WTC11 (cell line): ENCODE measurements around the gene MTA3. TPM values are rescaled to one million over a fixed set of nuclear protein-coding genes. Genes with fewer than 3 reads are reported as not detected.

ENCODE experiments used
- ATAC-seq: fragments of 200-7000 bp; cut with Tn5 transposase; 2 replicates; pipeline ENCODE4 v1.10.0; 2021; ENCODE audit warnings: mild to moderate bottlenecking, moderate library complexity
- CTCF ChIA-PET: fragments of 300-600 bp; sonication (Branson Sonifier 250); formaldehyde crosslinking; loops from one replicate; lab custom pipeline; 2021; ENCODE audit warnings: antibody characterized with exemption; lab: Charles Lee
- POLR2A ChIA-PET: fragments of 350-600 bp; sonication (Branson Sonifier 250); formaldehyde crosslinking; loops from one replicate; lab custom pipeline; 2021; ENCODE audit warnings: antibody characterized with exemption; lab: Charles Lee
- DNase-seq: peaks from one replicate; pipeline ENCODE4 v3.0.0; 2021; ENCODE audit warnings: low spot score
- H3K27ac Mint-ChIP-seq: 2 replicates; pipeline ENCODE4 v1.8.0; 2021; ENCODE audit warnings: mixed read lengths
- H3K27me3 Mint-ChIP-seq: 2 replicates; pipeline ENCODE4 v1.8.0; 2021; ENCODE audit warnings: low read depth, mild to moderate bottlenecking, moderate library complexity, mixed read lengths
- H3K36me3 Mint-ChIP-seq: 2 replicates; pipeline ENCODE4 v1.8.0; 2021; ENCODE audit warnings: mixed read lengths
- H3K4me1 Mint-ChIP-seq: 2 replicates; pipeline ENCODE4 v1.8.0; 2022; ENCODE audit warnings: mixed read lengths
- H3K4me3 Mint-ChIP-seq: 2 replicates; pipeline ENCODE4 v1.8.0; 2021; ENCODE audit warnings: mild to moderate bottlenecking, moderate library complexity, mixed read lengths
- H3K9me3 Mint-ChIP-seq: 2 replicates; pipeline ENCODE4 v1.8.0; 2021; ENCODE audit warnings: mixed read lengths
- ATF1 ChIP-seq: sonication (generic); formaldehyde crosslinking; IDR thresholded peaks from 2 replicates; pipeline ENCODE4 v1.8.1; 2023; ENCODE audit warnings: mild to moderate bottlenecking, moderate library complexity, missing genetic modification reagents
- CTCF ChIP-seq: fragments of 200-600 bp; IDR thresholded peaks from 2 replicates; pipeline ENCODE4 v1.8.0; 2022; ENCODE audit warnings: antibody characterized with exemption
- FOXK1 ChIP-seq: sonication (generic); formaldehyde crosslinking; IDR thresholded peaks from 2 replicates; pipeline ENCODE4 v1.8.0; 2022; ENCODE audit warnings: mild to moderate bottlenecking, moderate library complexity, missing genetic modification reagents
- GABPB1 ChIP-seq: sonication (generic); formaldehyde crosslinking; IDR thresholded peaks from 2 replicates; pipeline ENCODE4 v1.8.1; 2023; ENCODE audit warnings: mild to moderate bottlenecking, missing genetic modification reagents
- GRHL2 ChIP-seq: fragments of 250-450 bp; sonication (Bioruptor Pico); IDR thresholded peaks from 2 replicates; pipeline ENCODE4 v1.8.0; 2022; ENCODE audit warnings: mild to moderate bottlenecking, moderate library complexity; ENCODE audit not compliant: insufficient replicate concordance, severe bottlenecking
- IRF1 ChIP-seq: sonication (generic); formaldehyde crosslinking; IDR thresholded peaks from 2 replicates; pipeline ENCODE4 v1.8.0; 2023; ENCODE audit warnings: missing genetic modification reagents
- KAT7 ChIP-seq: sonication (generic); formaldehyde crosslinking; IDR thresholded peaks from 2 replicates; pipeline ENCODE4 v1.8.1; 2023; ENCODE audit warnings: missing genetic modification reagents, mild to moderate bottlenecking, borderline replicate concordance
- NFYB ChIP-seq: sonication (generic); formaldehyde crosslinking; conservative IDR thresholded peaks from 2 replicates; pipeline ENCODE4 v1.8.0; 2022; ENCODE audit warnings: low read depth, missing genetic modification reagents
- NR1H2 ChIP-seq: sonication (generic); formaldehyde crosslinking; IDR thresholded peaks from 2 replicates; pipeline ENCODE4 v1.9.0; 2021; ENCODE audit warnings: mild to moderate bottlenecking, moderate library complexity, missing genetic modification reagents
- PRDM15 ChIP-seq: sonication (generic); formaldehyde crosslinking; IDR thresholded peaks from 2 replicates; pipeline ENCODE4 v1.8.0; 2022; ENCODE audit warnings: missing genetic modification reagents
- RELA ChIP-seq: sonication (generic); formaldehyde crosslinking; IDR thresholded peaks from 2 replicates; pipeline ENCODE4 v1.8.1; 2022; ENCODE audit warnings: missing genetic modification reagents, mild to moderate bottlenecking, borderline replicate concordance
- TEAD4 ChIP-seq: sonication (generic); formaldehyde crosslinking; IDR thresholded peaks from 2 replicates; pipeline ENCODE4 v1.8.0; 2022; ENCODE audit warnings: mild to moderate bottlenecking, missing genetic modification reagents
- ZBTB21 ChIP-seq: sonication (generic); formaldehyde crosslinking; IDR thresholded peaks from 2 replicates; pipeline ENCODE4 v1.8.1; 2023; ENCODE audit warnings: mild to moderate bottlenecking, missing genetic modification reagents, borderline replicate concordance
- ZNF219 ChIP-seq: sonication (generic); formaldehyde crosslinking; IDR thresholded peaks from 2 replicates; pipeline ENCODE4 v1.8.0; 2023; ENCODE audit warnings: missing genetic modification reagents, mild to moderate bottlenecking, borderline replicate concordance
- ZNF232 ChIP-seq: sonication (generic); formaldehyde crosslinking; IDR thresholded peaks from 2 replicates; pipeline ENCODE4 v1.8.0; 2022; ENCODE audit warnings: mild to moderate bottlenecking, missing genetic modification reagents
- total RNA-seq: library from RNA; stranded (reverse); gene quantifications from 3 replicates; pipeline ENCODE4 v1.2.3, GENCODE V29; 2021
- TF ChIP-seq, protein P1 (sequence below): sonication (generic); formaldehyde crosslinking; IDR thresholded peaks from 2 replicates; pipeline ENCODE4 v1.8.1; 2023; ENCODE audit warnings: mild to moderate bottlenecking, missing genetic modification reagents
- TF ChIP-seq, protein P2 (sequence below): sonication (generic); formaldehyde crosslinking; IDR thresholded peaks from 2 replicates; pipeline ENCODE4 v1.8.1; 2023; ENCODE audit warnings: mild to moderate bottlenecking, missing genetic modification reagents, borderline replicate concordance
- TF ChIP-seq, protein P3 (sequence below): sonication (generic); formaldehyde crosslinking; IDR thresholded peaks from 2 replicates; pipeline ENCODE4 v1.8.1; 2022; ENCODE audit warnings: mild to moderate bottlenecking, moderate library complexity, missing genetic modification reagents

Gene MTA3
- total RNA-seq, 1 experiment from 2014 or later: 153 TPM

- TF ChIP-seq GRHL2 (CRISPR knock-in tag): no peak
- no peak for TF ChIP-seq FOXK1
- TF ChIP-seq TEAD4: no peak
- TF ChIP-seq, all 79 proteins: peak for 0
Observed at GRCh38 chr2:42756150-42756775, 187.8 kb downstream of the MTA3 start (continued).

- ChIA-PET CTCF (interaction anchor here (2.0 kb wide), 1 partner anchor 14 kb away, joined by 7 read pairs; no protein-coding TSS in a partner anchor), POLR2A (interaction anchor here (1.2 kb wide), 1 partner anchor 35 kb away, joined by 3 read pairs; the partner anchor contains the start of gene HAAO)
- Mint-ChIP-seq H3K9me3 (no peaks in the 10 kb centered on the region), H3K36me3 (no peaks in the 10 kb centered on the region), H3K4me3 (no peak overlapping the region)
- no peak for TF ChIP-seq ATF1
- TF ChIP-seq ZBTB21 (CRISPR knock-in tag): no peak
- TF ChIP-seq CTCF: no peak
- TF ChIP-seq ZNF219: no peak
- TF ChIP-seq, protein P1, sequence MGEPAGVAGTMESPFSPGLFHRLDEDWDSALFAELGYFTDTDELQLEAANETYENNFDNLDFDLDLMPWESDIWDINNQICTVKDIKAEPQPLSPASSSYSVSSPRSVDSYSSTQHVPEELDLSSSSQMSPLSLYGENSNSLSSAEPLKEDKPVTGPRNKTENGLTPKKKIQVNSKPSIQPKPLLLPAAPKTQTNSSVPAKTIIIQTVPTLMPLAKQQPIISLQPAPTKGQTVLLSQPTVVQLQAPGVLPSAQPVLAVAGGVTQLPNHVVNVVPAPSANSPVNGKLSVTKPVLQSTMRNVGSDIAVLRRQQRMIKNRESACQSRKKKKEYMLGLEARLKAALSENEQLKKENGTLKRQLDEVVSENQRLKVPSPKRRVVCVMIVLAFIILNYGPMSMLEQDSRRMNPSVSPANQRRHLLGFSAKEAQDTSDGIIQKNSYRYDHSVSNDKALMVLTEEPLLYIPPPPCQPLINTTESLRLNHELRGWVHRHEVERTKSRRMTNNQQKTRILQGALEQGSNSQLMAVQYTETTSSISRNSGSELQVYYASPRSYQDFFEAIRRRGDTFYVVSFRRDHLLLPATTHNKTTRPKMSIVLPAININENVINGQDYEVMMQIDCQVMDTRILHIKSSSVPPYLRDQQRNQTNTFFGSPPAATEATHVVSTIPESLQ (CRISPR knock-in tag): no peak
- TF ChIP-seq, protein P2, sequence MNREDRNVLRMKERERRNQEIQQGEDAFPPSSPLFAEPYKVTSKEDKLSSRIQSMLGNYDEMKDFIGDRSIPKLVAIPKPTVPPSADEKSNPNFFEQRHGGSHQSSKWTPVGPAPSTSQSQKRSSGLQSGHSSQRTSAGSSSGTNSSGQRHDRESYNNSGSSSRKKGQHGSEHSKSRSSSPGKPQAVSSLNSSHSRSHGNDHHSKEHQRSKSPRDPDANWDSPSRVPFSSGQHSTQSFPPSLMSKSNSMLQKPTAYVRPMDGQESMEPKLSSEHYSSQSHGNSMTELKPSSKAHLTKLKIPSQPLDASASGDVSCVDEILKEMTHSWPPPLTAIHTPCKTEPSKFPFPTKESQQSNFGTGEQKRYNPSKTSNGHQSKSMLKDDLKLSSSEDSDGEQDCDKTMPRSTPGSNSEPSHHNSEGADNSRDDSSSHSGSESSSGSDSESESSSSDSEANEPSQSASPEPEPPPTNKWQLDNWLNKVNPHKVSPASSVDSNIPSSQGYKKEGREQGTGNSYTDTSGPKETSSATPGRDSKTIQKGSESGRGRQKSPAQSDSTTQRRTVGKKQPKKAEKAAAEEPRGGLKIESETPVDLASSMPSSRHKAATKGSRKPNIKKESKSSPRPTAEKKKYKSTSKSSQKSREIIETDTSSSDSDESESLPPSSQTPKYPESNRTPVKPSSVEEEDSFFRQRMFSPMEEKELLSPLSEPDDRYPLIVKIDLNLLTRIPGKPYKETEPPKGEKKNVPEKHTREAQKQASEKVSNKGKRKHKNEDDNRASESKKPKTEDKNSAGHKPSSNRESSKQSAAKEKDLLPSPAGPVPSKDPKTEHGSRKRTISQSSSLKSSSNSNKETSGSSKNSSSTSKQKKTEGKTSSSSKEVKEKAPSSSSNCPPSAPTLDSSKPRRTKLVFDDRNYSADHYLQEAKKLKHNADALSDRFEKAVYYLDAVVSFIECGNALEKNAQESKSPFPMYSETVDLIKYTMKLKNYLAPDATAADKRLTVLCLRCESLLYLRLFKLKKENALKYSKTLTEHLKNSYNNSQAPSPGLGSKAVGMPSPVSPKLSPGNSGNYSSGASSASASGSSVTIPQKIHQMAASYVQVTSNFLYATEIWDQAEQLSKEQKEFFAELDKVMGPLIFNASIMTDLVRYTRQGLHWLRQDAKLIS: no peak
- TF ChIP-seq GRHL2 (CRISPR knock-in tag): no peak
- no peak for TF ChIP-seq GABPB1 (CRISPR knock-in tag)
- no peak for TF ChIP-seq KAT7 (CRISPR knock-in tag)
- no peak for TF ChIP-seq RELA
- TF ChIP-seq, all 79 proteins: peak for 0
- Mint-ChIP-seq H3K27ac (no peak overlapping the region), H3K27me3 (no peaks in the 10 kb centered on the region), H3K4me1 (peaks cover 11% of the 10 kb centered on the region)
- no peak for DNase-seq
- no peak for ATAC-seq
Observed at GRCh38 chr2:42756966-42757513, 188.6 kb downstream of the MTA3 start.

DNA sequence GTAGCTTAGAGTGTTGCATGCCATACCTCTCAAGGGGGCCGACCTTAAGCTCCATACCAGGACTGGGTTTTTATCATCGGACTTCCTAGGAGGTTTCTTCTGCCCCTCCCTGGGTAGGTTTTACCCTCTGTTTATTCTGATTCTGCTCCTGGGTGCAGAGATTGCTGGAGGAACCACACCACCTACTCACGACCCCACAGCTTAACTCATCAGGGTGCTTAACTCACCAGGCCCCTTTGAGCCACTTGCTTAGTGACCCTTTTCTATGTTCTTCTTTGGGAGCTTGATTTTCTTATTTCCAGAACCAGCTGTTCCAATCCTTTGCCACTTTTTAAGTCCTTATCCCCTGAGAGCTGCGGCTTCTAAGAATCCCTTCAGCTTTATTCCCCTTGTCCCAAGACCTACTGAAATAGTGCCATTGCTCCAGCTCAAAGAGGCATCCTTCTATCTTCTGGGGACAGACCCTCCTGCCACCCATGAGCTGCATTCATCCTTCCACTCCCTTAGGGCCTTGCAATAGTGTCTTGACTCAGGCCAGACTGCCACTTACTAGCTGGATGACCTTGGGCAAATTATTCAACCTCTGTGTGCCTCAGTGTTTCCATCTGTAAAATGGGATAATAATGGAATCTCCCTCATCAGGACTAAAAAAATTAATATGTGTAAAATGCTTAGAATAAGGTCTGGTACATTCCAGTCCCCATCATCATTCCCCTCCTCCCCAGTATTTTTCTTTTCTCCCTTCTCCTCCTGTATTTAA lies 189.7 kb downstream of the MTA3 start:
- ATAC-seq (no peak), DNase-seq (no peak)
- Mint-ChIP-seq H3K9me3 (no peaks in the 10 kb centered on the region), H3K27ac (no peak overlapping the region), H3K36me3 (no peaks in the 10 kb centered on the region; the same call in 1 of the 2 replicates), H3K27me3 (no peaks in the 10 kb centered on the region), H3K4me3 (no peak overlapping the region), H3K4me1 (peaks cover 11% of the 10 kb centered on the region)
- CTCF ChIA-PET: interaction anchor here (1.0 to 2.0 kb wide), 3 partner anchors 13 to 372 kb away, joined by 3 to 7 read pairs (median 5); no protein-coding TSS in a partner anchor
- POLR2A ChIA-PET: interaction anchor here (1.2 kb wide), 1 partner anchor 34 kb away, joined by 3 read pairs; the partner anchor contains the start of gene HAAO
- TF ChIP-seq ZNF232 (CRISPR knock-in tag) (no peak), NR1H2 (CRISPR knock-in tag) (no peak), NFYB (no peak), PRDM15 (CRISPR knock-in tag) (no peak), IRF1 (CRISPR knock-in tag) (no peak)
- TF ChIP-seq, protein P3, sequence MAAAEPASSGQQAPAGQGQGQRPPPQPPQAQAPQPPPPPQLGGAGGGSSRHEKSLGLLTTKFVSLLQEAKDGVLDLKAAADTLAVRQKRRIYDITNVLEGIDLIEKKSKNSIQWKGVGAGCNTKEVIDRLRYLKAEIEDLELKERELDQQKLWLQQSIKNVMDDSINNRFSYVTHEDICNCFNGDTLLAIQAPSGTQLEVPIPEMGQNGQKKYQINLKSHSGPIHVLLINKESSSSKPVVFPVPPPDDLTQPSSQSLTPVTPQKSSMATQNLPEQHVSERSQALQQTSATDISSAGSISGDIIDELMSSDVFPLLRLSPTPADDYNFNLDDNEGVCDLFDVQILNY (CRISPR knock-in tag): no peak
